Pancreas (tissue), 10 donors: ENCODE measurements around the gene PTPRM. TPM values are rescaled to one million over a fixed set of nuclear protein-coding genes. Genes with fewer than 3 reads are reported as not detected.

Experiments
- ATAC-seq, 4 donors: fragments of 200-7000 bp; cut with Tn5 transposase; one replicate each; pipeline versions ENCODE4 v1.8.0 to v1.9.1; 2020; ENCODE audit warnings: mild to moderate bottlenecking in 4 of 4, moderate library complexity in 4 of 4
- DNase-seq, 6 donors: peaks; one replicate each; pipeline ENCODE4 v3.0.0-alpha.2; 2020
- FAIRE-seq: peaks from 2 replicates; lab custom pipeline; 2012; peaks lifted over from hg19 to GRCh38; lab: Jason Lieb, UNC
- H3K27ac ChIP-seq, 4 donors: fragments of 200-600 bp; sonication (generic); 1 replicate in 3 of 4; 2 replicates in 1 of 4; pipeline versions ENCODE4 v1.5.0 to v1.8.0; 2020
- H3K27me3 ChIP-seq, 4 donors: fragments of 200-600 bp; one replicate each; pipeline ENCODE4 v1.8.0; 2021
- H3K36me3 ChIP-seq, 3 donors: fragments of 200-600 bp; sonication (generic) in 1 of 3; one replicate each; pipeline versions ENCODE4 v1.5.0 to v1.8.0; 2020 to 2021
- H3K4me1 ChIP-seq, 3 donors: fragments of 200-600 bp; one replicate each; pipeline ENCODE4 v1.8.0; 2021
- H3K4me3 ChIP-seq, 4 donors: fragments of 200-600 bp; sonication (generic) in 2 of 4; one replicate each; pipeline versions ENCODE4 v1.5.0 to v1.8.0; 2020 to 2021
- H3K9me3 ChIP-seq, 4 donors: fragments of 200-600 bp; one replicate each; pipeline ENCODE4 v1.8.0; 2021
- CTCF ChIP-seq, 4 donors: fragments of 200-600 bp; sonication (generic) in 3 of 4; IDR thresholded peaks; one replicate each; pipeline versions ENCODE4 v1.5.0 to v1.8.0; 2021; ENCODE audit warnings: antibody characterized with exemption in 4 of 4
- WGBS, 2 donors: extraction: QIAGEN DNeasy Blood & Tissue Kit; methylation state at CpG; one replicate each; pipeline ENCODE4 v1.1.7; 2013; 5-methylcytosine and 5-hydroxymethylcytosine counted together
- intact Hi-C, 3 donors: fragments of 100-400 bp; cut with DNase I; formaldehyde crosslinking; loops; one replicate each; pipeline versions ENCODE4 v1.11.1 to v1.14.2; 2022
- polyA plus RNA-seq, 2 donors: library from polyadenylated mRNA; stranded (reverse); fragments of 200-250 nt; gene quantifications; one replicate each; pipeline ENCODE4 v1.2.3, GENCODE V29; 2013
- total RNA-seq, 6 donors: library from RNA; stranded (reverse); fragmentation: NEBNext Ultra II Directional in 4 of 6; extraction: Animal tissue kit (Norgen Biotek cat#: 25700) in 4 of 6; gene quantifications; one replicate each; pipeline versions ENCODE4 v1.2.1 to v1.2.4, GENCODE V29; 2021 to 2023
- donor health status: healthy with polysubstance abuse.
- donor health status: DM: no; HTN: no; CAD: no; lungs with moderate emphysema.
- donor health status: DM: no; HTN: no; CAD: no.
- donor health status: control.
- donor health status: control.
- donor health status: Bipolar disorder and iron deficiency.
- donor health status: DM: yes; HTN: yes; CAD: no.
- donor health status: DM: no; HTN: no; CAD: no.
- donor health status: DM: no; HTN: no; CAD: no.
- donor health status: DM: yes; HTN: yes; CAD: no.

Gene PTPRM
- total and polyA plus RNA-seq, 8 donors = 14.5 to 50.7 (median 19.7) TPM

DNA sequence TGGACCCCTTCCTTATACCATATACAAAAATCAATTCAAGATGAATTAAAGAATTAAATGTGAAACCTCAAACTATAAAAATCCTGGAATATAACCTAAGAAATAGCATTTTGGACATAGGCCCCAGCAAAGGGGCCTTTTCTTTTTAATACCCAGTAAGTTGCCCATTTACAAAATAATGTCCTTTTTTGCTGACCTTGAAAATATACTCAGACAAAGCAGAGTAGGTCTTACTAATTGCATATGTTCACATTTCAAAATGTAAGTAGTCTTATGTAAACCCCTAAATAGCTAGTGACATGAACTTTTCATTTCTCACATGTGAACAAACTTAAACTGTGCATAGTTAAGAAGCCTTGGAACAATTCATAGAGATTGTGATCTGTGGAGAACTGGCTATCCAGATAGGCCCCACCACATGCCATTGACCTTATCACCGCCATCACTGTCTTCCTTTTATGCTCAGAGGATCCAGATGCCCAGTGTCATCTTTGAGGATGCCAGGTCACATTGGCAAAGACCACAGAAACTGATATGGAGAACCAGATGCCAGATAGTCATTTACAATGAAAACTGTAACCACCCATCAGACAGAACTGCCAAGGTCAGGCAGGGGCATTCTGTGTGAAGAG is 759.8 kb downstream of the PTPRM start:
- 97 to 100% methylated on average over 1 of the region's 1 CpG for WGBS, 2 donors
- Histone ChIP-seq H3K4me1 (peaks cover 0 to 5% (median 0%) of the 10 kb centered on the region in 3 donors), H3K27me3 (no peaks in the 10 kb centered on the region), H3K9me3 (no peaks in the 10 kb centered on the region), H3K36me3 (no peaks in the 10 kb centered on the region), H3K27ac (no peak overlapping the region), H3K4me3 (no peak overlapping the region)
- TF ChIP-seq CTCF (IDR thresholded peaks at IDR 0.05) = no peak
- FAIRE-seq (no peak), DNase-seq (no peak), ATAC-seq (no peak)
- intact Hi-C loops = no loop called here

DNA sequence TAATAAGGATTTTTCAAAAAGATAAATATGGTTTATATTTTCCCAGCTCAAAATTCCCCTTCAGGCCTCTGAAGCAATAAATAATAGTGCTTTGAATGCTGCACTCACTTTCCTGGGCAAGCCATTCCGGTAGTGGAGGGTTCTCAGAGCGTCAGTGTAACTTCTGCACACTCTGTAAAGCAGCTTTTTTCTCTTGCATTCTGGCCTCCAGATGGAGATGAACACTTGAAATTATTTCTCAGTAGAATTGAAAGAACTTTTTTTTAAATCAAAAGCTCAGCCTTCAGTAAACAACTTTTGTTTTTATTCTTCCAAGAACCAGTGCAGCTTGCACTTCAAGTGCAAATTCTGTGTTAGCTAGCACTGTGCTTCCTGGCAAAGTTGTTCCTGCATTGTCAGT is 761.0 kb downstream of the PTPRM start:
- Histone ChIP-seq H3K27ac (no peak overlapping the region), H3K4me1 (peaks cover 0 to 5% (median 0%) of the 10 kb centered on the region in 3 donors), H3K27me3 (no peaks in the 10 kb centered on the region), H3K36me3 (no peaks in the 10 kb centered on the region), H3K9me3 (no peaks in the 10 kb centered on the region), H3K4me3 (no peak overlapping the region)
- FAIRE-seq (peak; percentile 61), DNase-seq (no peak), ATAC-seq (no peak)
- intact Hi-C loops = no loop called here
- no peak for TF ChIP-seq CTCF (IDR thresholded peaks at IDR 0.05)
- 72 to 74% methylated on average over 2 of the region's 2 CpGs for WGBS, 2 donors

DNA sequence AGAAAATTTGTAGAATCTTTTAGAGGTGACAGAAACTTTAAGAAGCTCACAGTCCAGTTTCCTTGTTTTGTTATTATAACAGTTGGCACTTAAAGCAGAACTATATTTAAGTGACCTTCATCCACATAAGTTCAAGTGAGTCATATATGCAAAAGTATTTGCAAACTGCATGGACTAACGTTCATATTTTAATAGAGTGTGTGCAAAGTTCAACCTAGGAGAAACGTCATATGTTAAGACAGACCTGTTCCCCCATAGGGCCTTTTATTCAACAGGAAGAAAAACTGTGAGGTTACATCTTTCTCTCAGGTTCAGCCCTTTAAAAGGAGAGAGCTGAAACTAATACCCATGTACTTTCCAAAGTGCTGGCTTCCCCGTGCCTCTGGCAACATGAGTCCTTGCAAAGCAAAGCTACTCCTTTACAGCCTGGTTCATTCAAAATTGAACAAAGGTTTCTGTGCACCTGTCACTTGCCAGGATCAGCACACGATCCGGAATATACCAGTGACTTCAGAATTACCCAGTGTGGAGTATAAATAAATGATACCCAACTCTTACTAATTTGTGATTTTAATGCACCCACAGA is 762.2 kb downstream of the PTPRM start:
- no peak for FAIRE-seq
- DNase-seq = no peak
- 62 to 63% methylated on average over 5 of the region's 5 CpGs for WGBS, 2 donors
- Histone ChIP-seq H3K27me3 (no peaks in the 10 kb centered on the region), H3K27ac (no peak overlapping the region), H3K4me3 (no peak overlapping the region), H3K9me3 (no peaks in the 10 kb centered on the region), H3K4me1 (peaks cover 0 to 5% (median 0%) of the 10 kb centered on the region in 3 donors), H3K36me3 (no peaks in the 10 kb centered on the region)
- peak; percentile 17 to 67 (median 38) for ATAC-seq
- intact Hi-C loops = no loop called here
- no peak for TF ChIP-seq CTCF (IDR thresholded peaks at IDR 0.05)

GRCh38 chr18:8330575-8330974 is 763.5 kb downstream of the PTPRM start:
- ATAC-seq (no peak), FAIRE-seq (no peak), DNase-seq (no peak)
- H3K27me3 ChIP-seq = no peaks in the 10 kb centered on the region
- no peak overlapping the region for H3K4me3 ChIP-seq
- 97 to 98% methylated on average over 10 of the region's 10 CpGs for WGBS, 2 donors
- TF ChIP-seq CTCF (IDR thresholded peaks at IDR 0.05) = no peak
- no peaks in the 10 kb centered on the region for H3K36me3 ChIP-seq
- peaks cover 0 to 5% (median 0%) of the 10 kb centered on the region in 3 donors for H3K4me1 ChIP-seq
- intact Hi-C loops = no loop called here
- H3K27ac ChIP-seq = no peak overlapping the region
- no peaks in the 10 kb centered on the region for H3K9me3 ChIP-seq

GRCh38 chr18:8332286-8332685 is 765.2 kb downstream of the PTPRM start:
- intact Hi-C loops = no loop called here
- Histone ChIP-seq H3K27ac (no peak overlapping the region), H3K4me3 (no peak overlapping the region), H3K4me1 (peaks cover 0 to 5% (median 0%) of the 10 kb centered on the region in 3 donors), H3K27me3 (no peaks in the 10 kb centered on the region), H3K9me3 (no peaks in the 10 kb centered on the region), H3K36me3 (no peaks in the 10 kb centered on the region)
- ATAC-seq (no peak), DNase-seq (no peak), FAIRE-seq (no peak)
- no peak for TF ChIP-seq CTCF (IDR thresholded peaks at IDR 0.05)
- WGBS, 2 donors = 93 to 94% methylated on average over 4 of the region's 4 CpGs
